AG04450 (cell line): ENCODE measurements around the gene SLC7A4. TPM values are rescaled to one million over a fixed set of nuclear protein-coding genes. Genes with fewer than 3 reads are reported as not detected.

Experiments used
- CTCF ChIA-PET: fragments of 300-600, 350-600 bp; formaldehyde crosslinking; extraction: SDS; loops from one replicate; lab custom pipeline; 2022; ENCODE audit warnings: antibody characterized with exemption, inconsistent platforms; lab: Charles Lee
- POLR2A ChIA-PET: fragments of 350-600 bp; formaldehyde crosslinking; extraction: SDS; loops from one replicate; lab custom pipeline; 2021; ENCODE audit warnings: antibody characterized with exemption, inconsistent platforms; lab: Yijun Ruan, JAX
- DNase-seq: peaks from one replicate; pipeline ENCODE4 v3.0.0-alpha.2; 2011; ENCODE audit warnings: low read depth, low spot score
- H3K27ac ChIP-seq: one replicate; pipeline ENCODE4 v1.5.1; 2012; ENCODE audit warnings: low read depth, low read length, control low read depth
- H3K27me3 ChIP-seq: one replicate; pipeline ENCODE4 v1.6.0; 2012; ENCODE audit warnings: low read length; ENCODE audit not compliant: control insufficient read depth, insufficient read depth
- H3K4me3 ChIP-seq: 2 replicates; pipeline ENCODE4 v1.5.1; 2011; ENCODE audit warnings: mild to moderate bottlenecking, low read depth, low read length, control low read depth
- H3K9me3 ChIP-seq: 2 replicates; pipeline ENCODE4 v1.5.1; 2012; ENCODE audit warnings: low read length; ENCODE audit not compliant: control insufficient read depth, insufficient read depth
- CTCF ChIP-seq: IDR thresholded peaks from 2 replicates; pipeline ENCODE4 v1.5.1; 2011; ENCODE audit warnings: low read depth, low read length, control low read depth, inconsistent platforms
- polyA plus RNA-seq: library from polyadenylated mRNA; depleted of rRNA; stranded (reverse); fragments of >200 nt; gene quantifications from 2 replicates; pipeline ENCODE4 v1.2.3, GENCODE V29; 2011

The SLC7A4 gene
- polyA plus RNA-seq, 1 experiment: 0.11 TPM

GRCh38 chr22:21026783-21027692, 5.3 kb downstream of the SLC7A4 start:
- POLR2A ChIA-PET: no interaction called here
- CTCF ChIA-PET: no interaction called here
- Histone ChIP-seq H3K27ac (no peak overlapping the region), H3K4me3 (no peak overlapping the region), H3K27me3 (peaks cover 18% of the 10 kb centered on the region), H3K9me3 (peaks cover 2% of the 10 kb centered on the region; the same call in 1 of the 2 replicates)
- DNase-seq: peak; percentile 29
- TF ChIP-seq CTCF: no peak

GRCh38 chr22:21025763-21026755, 6.3 kb downstream of the SLC7A4 start:
- Histone ChIP-seq H3K9me3 (peaks cover 2% of the 10 kb centered on the region; the same call in 1 of the 2 replicates), H3K4me3 (no peak overlapping the region), H3K27me3 (peaks cover 14% of the 10 kb centered on the region), H3K27ac (no peak overlapping the region)
- CTCF ChIA-PET: no interaction called here
- TF ChIP-seq CTCF: no peak
- DNase-seq: no peak
- POLR2A ChIA-PET: no interaction called here

GRCh38 chr22:21025266-21025665, 7.1 kb downstream of the SLC7A4 start:
- ChIA-PET POLR2A (no interaction called here), CTCF (no interaction called here)
- no peak for TF ChIP-seq CTCF

GRCh38 chr22:21022955-21023614, 9.3 kb downstream of the SLC7A4 start:
- Histone ChIP-seq H3K27ac (no peak overlapping the region), H3K27me3 (peaks cover 3% of the 10 kb centered on the region), H3K9me3 (peaks cover 2% of the 10 kb centered on the region; the same call in 1 of the 2 replicates), H3K4me3 (no peak overlapping the region)
- CTCF ChIA-PET: no interaction called here
- POLR2A ChIA-PET: no interaction called here
- no peak for DNase-seq
- TF ChIP-seq CTCF: 0 out of 2 replicates have a peak, but pooled peaks have one; percentile 3

More at GRCh38 chr22:21025266-21025665, 7.1 kb downstream of the SLC7A4 start:
- Histone ChIP-seq H3K9me3 (peaks cover 2% of the 10 kb centered on the region; the same call in 1 of the 2 replicates), H3K27ac (no peak overlapping the region), H3K27me3 (peaks cover 14% of the 10 kb centered on the region), H3K4me3 (no peak overlapping the region)
- DNase-seq: no peak
